Endothelial cell of umbilical vein (primary cell): ENCODE data around the gene STX4. TPM values are rescaled to one million over a fixed set of nuclear protein-coding genes. Genes with fewer than 3 reads are reported as not detected.

Experiments
- BruUV-seq: library from RNA; stranded (reverse); fragments of 400-500 nt; replicated peaks from 2 replicates; lab custom pipeline; 2021; lab: Mats Ljungman, UMichigan
- CTCF ChIA-PET: fragments of 300-600, 350-600 bp; sonication (Branson Sonifier 250); formaldehyde crosslinking; loops from one replicate; lab custom pipeline; 2021; ENCODE audit warnings: antibody characterized with exemption, inconsistent platforms; lab: Charles Lee
- POLR2A ChIA-PET: fragments of 300-600, 350-600 bp; sonication (Branson Sonifier 250); formaldehyde crosslinking; loops from one replicate; lab custom pipeline; 2021; ENCODE audit warnings: antibody characterized with exemption, inconsistent platforms; lab: Charles Lee
- DNase-seq: peaks from one replicate; pipeline ENCODE4 v3.0.0-alpha.2; 2011; ENCODE audit warnings: low read depth, low spot score
- FAIRE-seq: peaks from 2 replicates; lab custom pipeline; 2011; peaks lifted over from hg19 to GRCh38; lab: Jason Lieb, UNC
- H2AFZ ChIP-seq: 2 replicates; pipeline ENCODE4 v1.6.0; 2012; ENCODE audit warnings: low read depth, low read length, control low read depth, inconsistent platforms
- H3K27ac ChIP-seq: 2 replicates; pipeline ENCODE4 v1.5.1; 2011; ENCODE audit warnings: low read depth, mild to moderate bottlenecking, control low read depth, low read length, moderate library complexity; ENCODE audit not compliant: insufficient read depth
- H3K27me3 ChIP-seq, 2 experiments: 2 replicates each; pipeline versions ENCODE4 v1.6.0 to v1.6.1; 2011; ENCODE audit warnings: low read length in 2 of 2, mixed read lengths in 1 of 2; ENCODE audit not compliant: control insufficient read depth in 2 of 2, insufficient read depth in 2 of 2
- H3K36me3 ChIP-seq, 2 experiments: 2 replicates in 1 of 2; 3 replicates in 1 of 2; pipeline ENCODE4 v1.5.1; 2011; ENCODE audit warnings: low read length in 2 of 2, mild to moderate bottlenecking in 1 of 2, moderate library complexity in 1 of 2; ENCODE audit not compliant: control insufficient read depth in 2 of 2, insufficient read depth in 2 of 2; ENCODE audit errors: extremely low read depth in 1 of 2
- H3K4me1 ChIP-seq: 3 replicates; pipeline ENCODE4 v1.5.1; 2011; ENCODE audit warnings: mild to moderate bottlenecking, low read length; ENCODE audit not compliant: control insufficient read depth, insufficient read depth; ENCODE audit errors: extremely low read depth
- H3K4me2 ChIP-seq: 2 replicates; pipeline ENCODE4 v1.6.1; 2011; ENCODE audit warnings: low read length, control low read depth, mixed read lengths; ENCODE audit not compliant: insufficient read depth
- H3K4me3 ChIP-seq, 3 experiments: fragments of 200-600 bp in 1 of 3; sonication (generic), shearing (Covaris generic) in 1 of 3; replicated peaks in 1 of 3; 2 replicates each; pipeline ENCODE4 v1.5.1; 2011 to 2016; ENCODE audit warnings: control low read depth in 3 of 3, low read length in 3 of 3, mild to moderate bottlenecking in 2 of 3, inconsistent platforms in 1 of 3, low read depth in 1 of 3, moderate library complexity in 1 of 3; ENCODE audit not compliant: insufficient read depth in 1 of 3
- H3K79me2 ChIP-seq: 2 replicates; pipeline ENCODE4 v1.6.0; 2012; ENCODE audit warnings: low read length, inconsistent platforms; ENCODE audit not compliant: control insufficient read depth, insufficient read depth
- H3K9ac ChIP-seq: replicated peaks from 2 replicates; pipeline ENCODE3; 2011; ENCODE audit warnings: low read length, control low read depth; ENCODE audit not compliant: insufficient read depth; ENCODE audit errors: extremely low read depth
- H3K9me1 ChIP-seq: replicated peaks from 3 replicates; pipeline ENCODE4 v1.6.0; 2011; ENCODE audit warnings: mild to moderate bottlenecking, low read length; ENCODE audit not compliant: control insufficient read depth, insufficient read depth; ENCODE audit errors: extremely low read depth
- H3K9me3 ChIP-seq: replicated peaks from 2 replicates; pipeline ENCODE4 v1.5.1; 2012; ENCODE audit warnings: low read length, inconsistent platforms; ENCODE audit not compliant: control insufficient read depth, insufficient read depth
- H4K20me1 ChIP-seq: replicated peaks from 2 replicates; pipeline ENCODE3; 2011; ENCODE audit warnings: mild to moderate bottlenecking, low read length; ENCODE audit not compliant: control insufficient read depth, insufficient read depth; ENCODE audit errors: extremely low read depth
- EZH2 ChIP-seq: IDR thresholded peaks from 2 replicates; pipeline ENCODE4 v1.6.1; 2012; ENCODE audit warnings: borderline replicate concordance, low read depth, mild to moderate bottlenecking, moderate library complexity, low read length, inconsistent platforms; ENCODE audit not compliant: severe bottlenecking
- FOS ChIP-seq: IDR thresholded peaks from 2 replicates; pipeline ENCODE4 v1.6.1; 2011; ENCODE audit warnings: mild to moderate bottlenecking, low read length, moderate library complexity, borderline replicate concordance; ENCODE audit not compliant: insufficient read depth
- GATA2 ChIP-seq: IDR thresholded peaks from 2 replicates; pipeline ENCODE4 v1.7.0; 2011; ENCODE audit warnings: low read depth, mild to moderate bottlenecking, moderate library complexity, mixed read lengths, low read length; ENCODE audit not compliant: insufficient read length, insufficient read depth
- JUN ChIP-seq: IDR thresholded peaks from 2 replicates; pipeline ENCODE4 v1.6.1; 2011; ENCODE audit warnings: borderline replicate concordance, low read depth; ENCODE audit not compliant: insufficient read length, insufficient read depth
- MYC ChIP-seq: IDR thresholded peaks from one replicate; pipeline ENCODE4 v1.6.1; 2011; ENCODE audit warnings: mild to moderate bottlenecking, low read depth, low read length
- POLR2A ChIP-seq: IDR thresholded peaks from 2 replicates; pipeline ENCODE4 v1.6.1; 2012; ENCODE audit warnings: low read depth, mild to moderate bottlenecking, control low read depth, low read length
- POLR2AphosphoS5 ChIP-seq: IDR thresholded peaks from 2 replicates; pipeline ENCODE4 v1.6.1; 2012; ENCODE audit warnings: low read depth, mild to moderate bottlenecking, control low read depth, low read length, moderate library complexity; ENCODE audit not compliant: insufficient read depth
- dilution Hi-C: fragments of 300-500 bp; cut with MboI; formaldehyde crosslinking; loops from one replicate; pipeline ENCODE4 v1.15.0; 2019; ENCODE audit warnings: low sequenced_read_pairs; ENCODE audit not compliant: extremely low pct_ligation_motif_present
- intact Hi-C: fragments of 100-400 bp; cut with micrococcal nuclease; formaldehyde crosslinking; loops from one replicate; pipeline ENCODE4 v1.10.0; 2022
- polyA plus RNA-seq, 4 experiments: library from polyadenylated mRNA; depleted of rRNA in 3 of 4; stranded (reverse) in 3 of 4; unstranded in 1 of 4; fragments of >200 nt; gene quantifications; 2 replicates each; pipeline versions ENCODE4 v1.2.1 to v1.2.3, GENCODE V29; 2011 to 2012; ENCODE audit warnings: missing spikeins in 1 of 4
- total RNA-seq: library from RNA; stranded (reverse); gene quantifications from 2 replicates; pipeline ENCODE4 v1.2.3, GENCODE V29; 2021
- TF ChIP-seq, protein P1 (sequence below): IDR thresholded peaks from 2 replicates; pipeline ENCODE4 v1.6.1; 2011; ENCODE audit not compliant: insufficient read depth, insufficient read length
- TF ChIP-seq, protein P2 (sequence below), 2 donors: IDR thresholded peaks; 1 replicate in 1 of 2; 2 replicates in 1 of 2; pipeline ENCODE4 v1.5.1; 2011; ENCODE audit warnings: low read length in 2 of 2, mild to moderate bottlenecking in 2 of 2, moderate library complexity in 2 of 2, control low read depth in 1 of 2, inconsistent platforms in 1 of 2, low read depth in 1 of 2; ENCODE audit not compliant: insufficient read depth in 1 of 2; ENCODE audit errors: extremely low read depth in 1 of 2

Gene STX4
- total and polyA plus RNA-seq, 2 donors (not counting 3 experiments of a cell fraction or from before 2014, with no cell fraction given): 49.5 to 65.2 TPM

DNA sequence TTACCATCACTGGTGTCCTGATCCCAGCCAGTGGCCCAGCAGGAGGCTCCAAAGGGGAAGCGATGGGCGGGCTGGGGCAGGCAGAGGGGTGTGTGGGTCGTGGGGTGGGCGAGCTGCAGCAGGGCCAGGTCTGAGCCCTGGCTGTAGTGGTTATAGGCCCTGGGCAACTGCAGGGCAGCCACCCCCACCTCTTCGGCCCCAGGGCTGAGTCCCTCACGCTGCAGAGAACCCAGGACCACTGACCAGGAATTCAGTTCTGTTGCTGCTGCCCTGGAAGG, 53.2 kb downstream of the STX4 start:
- TF ChIP-seq POLR2AphosphoS5 (no peak), GATA2 (no peak), FOS (no peak), JUN (no peak), EZH2 (no peak), MYC (no peak), POLR2A (no peak)
- TF ChIP-seq, protein P1, sequence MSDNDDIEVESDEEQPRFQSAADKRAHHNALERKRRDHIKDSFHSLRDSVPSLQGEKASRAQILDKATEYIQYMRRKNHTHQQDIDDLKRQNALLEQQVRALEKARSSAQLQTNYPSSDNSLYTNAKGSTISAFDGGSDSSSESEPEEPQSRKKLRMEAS: no peak
- TF ChIP-seq, protein P2, sequence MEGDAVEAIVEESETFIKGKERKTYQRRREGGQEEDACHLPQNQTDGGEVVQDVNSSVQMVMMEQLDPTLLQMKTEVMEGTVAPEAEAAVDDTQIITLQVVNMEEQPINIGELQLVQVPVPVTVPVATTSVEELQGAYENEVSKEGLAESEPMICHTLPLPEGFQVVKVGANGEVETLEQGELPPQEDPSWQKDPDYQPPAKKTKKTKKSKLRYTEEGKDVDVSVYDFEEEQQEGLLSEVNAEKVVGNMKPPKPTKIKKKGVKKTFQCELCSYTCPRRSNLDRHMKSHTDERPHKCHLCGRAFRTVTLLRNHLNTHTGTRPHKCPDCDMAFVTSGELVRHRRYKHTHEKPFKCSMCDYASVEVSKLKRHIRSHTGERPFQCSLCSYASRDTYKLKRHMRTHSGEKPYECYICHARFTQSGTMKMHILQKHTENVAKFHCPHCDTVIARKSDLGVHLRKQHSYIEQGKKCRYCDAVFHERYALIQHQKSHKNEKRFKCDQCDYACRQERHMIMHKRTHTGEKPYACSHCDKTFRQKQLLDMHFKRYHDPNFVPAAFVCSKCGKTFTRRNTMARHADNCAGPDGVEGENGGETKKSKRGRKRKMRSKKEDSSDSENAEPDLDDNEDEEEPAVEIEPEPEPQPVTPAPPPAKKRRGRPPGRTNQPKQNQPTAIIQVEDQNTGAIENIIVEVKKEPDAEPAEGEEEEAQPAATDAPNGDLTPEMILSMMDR (IDR thresholded peaks at IDR 0.05; ENCODE audit: extremely low read depth in 1 of 2, insufficient read depth in 1 of 2, low read depth in 1 of 2, low read length in 2 of 2): no peak
- ChIA-PET POLR2A (interaction anchor here (0.6 kb wide), 1 partner anchor 126 kb away, joined by 7 read pairs; no protein-coding TSS in a partner anchor), CTCF (interaction anchor here (1.8 kb wide), 1 partner anchor 102 kb away, joined by 5 read pairs; the partner anchor contains the start of gene HSD3B7)
- FAIRE-seq: no peak
- dilution Hi-C loops (no loop called here), intact Hi-C loops (no loop called here)
- Histone ChIP-seq H3K79me2 (no peaks in the 10 kb centered on the region), H3K4me3 (no peak overlapping the region), H2AFZ (no peak overlapping the region), H3K4me2 (no peak overlapping the region), H4K20me1 (no peaks in the 10 kb centered on the region), H3K9me1 (no peaks in the 10 kb centered on the region), H3K36me3 (peaks cover 2 to 12% of the 10 kb centered on the region in 2 experiments), H3K27ac (no peak overlapping the region), H3K9me3 (no peaks in the 10 kb centered on the region), H3K4me1 (no peaks in the 10 kb centered on the region), H3K9ac (no peak overlapping the region), H3K27me3 (no peaks in the 10 kb centered on the region)
- BruUV-seq: no TSS peak
- DNase-seq: no peak
